Testis (tissue), 3 donors: Measurements from ENCODE around the gene ARFGAP1. TPM values are rescaled to one million over a fixed set of nuclear protein-coding genes. Genes with fewer than 3 reads are reported as not detected.
"Not testable (repeated sequence)": the region's sequence is repeated elsewhere in the genome, so short reads cannot be mapped to it uniquely, and the experiment has no call there.

Experiments
- DNase-seq: peaks from one replicate; pipeline ENCODE4 v3.0.0-alpha.2; 2019
- H3K27ac ChIP-seq, 2 donors: fragments of 200-600 bp; sonication (generic); one replicate each; pipeline ENCODE4 v1.5.1; 2019
- H3K27me3 ChIP-seq: fragments of 200-600 bp; sonication (generic); one replicate; pipeline ENCODE4 v1.5.1; 2019
- H3K36me3 ChIP-seq: fragments of 200-600 bp; sonication (generic); one replicate; pipeline ENCODE4 v1.5.1; 2017; ENCODE audit warnings: low read depth; ENCODE audit errors: missing control alignments
- H3K4me1 ChIP-seq: fragments of 200-600 bp; sonication (generic); one replicate; pipeline ENCODE4 v1.5.1; 2019
- H3K4me3 ChIP-seq, 2 donors: fragments of 200-600 bp; sonication (generic); one replicate each; pipeline ENCODE4 v1.5.1; 2017 to 2019
- H3K9me3 ChIP-seq: fragments of 200-600 bp; sonication (generic); one replicate; pipeline ENCODE4 v1.5.1; 2017
- POLR2A ChIP-seq: fragments of 450-650 bp; IDR thresholded peaks from one replicate; pipeline ENCODE4 v1.6.1; 2017; ENCODE audit warnings: antibody characterized with exemption, mild to moderate bottlenecking, moderate library complexity
- WGBS, 2 donors: methylation state at CpG; one replicate each; pipeline ENCODE4 v1.1.5; 2018; 5-methylcytosine and 5-hydroxymethylcytosine counted together
- intact Hi-C: fragments of 100-400 bp; cut with DNase I; formaldehyde crosslinking; loops from one replicate; pipeline ENCODE4 v1.15.1; 2023; ENCODE audit warnings: low total_unique reads
- polyA plus RNA-seq: library from polyadenylated mRNA; stranded (reverse); fragments of 350-450 nt; fragmentation: Illumina TruSeq; extraction: RNeasy Lipid Tissue Mini Kit (QIAGEN cat#74804); gene quantifications from one replicate; pipeline ENCODE4 v1.2.3, GENCODE V29; 2014; ENCODE audit warnings: low read depth, low replicate concordance; ENCODE audit not compliant: insufficient read depth
- total RNA-seq, 2 donors: library from RNA; depleted of rRNA; stranded (reverse); fragments of >200 nt; gene quantifications; one replicate each; pipeline ENCODE4 v1.2.3, GENCODE V29; 2016
- TF ChIP-seq, protein P1 (sequence below), 3 experiments: fragments of 450-650 bp in 2 of 3; fragments of 200-600 bp in 1 of 3; sonication (generic) in 1 of 3; IDR thresholded peaks; one replicate each; pipeline ENCODE4 v1.5.1; 2016 to 2019; ENCODE audit warnings: antibody characterized with exemption in 3 of 3, mild to moderate bottlenecking in 2 of 3, moderate library complexity in 1 of 3

The ARFGAP1 gene
- total and polyA plus RNA-seq, 3 donors from 2014 or later, result 97.0 to 126 (median 110) TPM

DNA sequence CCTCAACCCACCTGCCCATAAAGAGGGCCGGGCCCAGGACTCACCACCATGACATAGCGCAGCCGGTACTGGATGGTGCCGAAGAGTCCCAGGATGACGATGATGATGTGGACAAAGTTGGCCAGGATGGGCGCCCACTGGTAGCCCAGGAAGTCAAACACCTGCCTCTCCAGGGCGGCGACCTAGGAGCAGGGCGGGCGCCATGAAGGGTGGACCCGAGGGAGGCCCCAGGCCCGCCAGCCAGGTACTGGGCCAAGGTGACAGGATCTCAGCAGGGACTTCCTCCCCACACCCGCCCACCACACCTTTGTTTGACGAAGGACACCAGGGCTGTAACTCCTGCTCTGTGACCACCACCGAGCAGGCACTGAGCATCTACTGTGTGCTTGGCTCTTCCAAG is 22.7 kb upstream of the ARFGAP1 start:
- Histone ChIP-seq H3K4me3 (no peak overlapping the region), H3K27me3 (no peaks in the 10 kb centered on the region), H3K9me3 (no peaks in the 10 kb centered on the region), H3K36me3 (no peaks in the 10 kb centered on the region), H3K27ac (no peak overlapping the region), H3K4me1 (peaks cover 23% of the 10 kb centered on the region)
- DNase-seq, result no peak
- intact Hi-C loops, result no loop called here
- TF ChIP-seq, protein P1, sequence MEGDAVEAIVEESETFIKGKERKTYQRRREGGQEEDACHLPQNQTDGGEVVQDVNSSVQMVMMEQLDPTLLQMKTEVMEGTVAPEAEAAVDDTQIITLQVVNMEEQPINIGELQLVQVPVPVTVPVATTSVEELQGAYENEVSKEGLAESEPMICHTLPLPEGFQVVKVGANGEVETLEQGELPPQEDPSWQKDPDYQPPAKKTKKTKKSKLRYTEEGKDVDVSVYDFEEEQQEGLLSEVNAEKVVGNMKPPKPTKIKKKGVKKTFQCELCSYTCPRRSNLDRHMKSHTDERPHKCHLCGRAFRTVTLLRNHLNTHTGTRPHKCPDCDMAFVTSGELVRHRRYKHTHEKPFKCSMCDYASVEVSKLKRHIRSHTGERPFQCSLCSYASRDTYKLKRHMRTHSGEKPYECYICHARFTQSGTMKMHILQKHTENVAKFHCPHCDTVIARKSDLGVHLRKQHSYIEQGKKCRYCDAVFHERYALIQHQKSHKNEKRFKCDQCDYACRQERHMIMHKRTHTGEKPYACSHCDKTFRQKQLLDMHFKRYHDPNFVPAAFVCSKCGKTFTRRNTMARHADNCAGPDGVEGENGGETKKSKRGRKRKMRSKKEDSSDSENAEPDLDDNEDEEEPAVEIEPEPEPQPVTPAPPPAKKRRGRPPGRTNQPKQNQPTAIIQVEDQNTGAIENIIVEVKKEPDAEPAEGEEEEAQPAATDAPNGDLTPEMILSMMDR (IDR thresholded peaks at IDR 0.05), result no peak
- no peak for TF ChIP-seq POLR2A
- WGBS, 2 donors, result 94 to 97% methylated on average over 10 to 15 of the region's 15 CpGs

DNA sequence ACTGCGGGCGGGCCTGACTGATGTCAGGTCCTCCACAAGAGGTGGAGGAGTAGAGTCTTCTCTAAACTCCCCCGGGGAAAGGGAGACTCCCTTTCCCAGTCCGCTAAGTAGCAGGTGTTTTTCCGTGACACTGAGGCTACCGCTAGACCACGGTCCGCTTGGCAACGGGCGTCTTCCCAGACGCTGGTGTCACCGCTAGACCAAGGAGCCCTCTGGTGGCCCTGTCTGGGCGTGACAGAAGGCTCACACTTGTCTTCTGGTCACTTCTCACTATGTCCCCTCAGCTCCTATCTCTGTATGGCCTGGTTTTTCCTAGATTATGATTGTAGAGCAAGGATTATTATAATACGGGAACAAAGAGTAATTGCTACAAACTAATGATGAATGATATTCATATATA is 21.3 kb upstream of the ARFGAP1 start:
- H3K36me3 ChIP-seq, H3K9me3 ChIP-seq, intact Hi-C loops, H3K4me3 ChIP-seq, H3K27ac ChIP-seq, H3K27me3 ChIP-seq: not testable (repeated sequence)
- DNase-seq, result peak; percentile 62
- TF ChIP-seq, protein P1 (IDR thresholded peaks at IDR 0.05), result peak in 1 of 3 experiments; percentile 15
- WGBS, 2 donors, result 65 to 71% methylated on average over 12 to 14 of the region's 14 CpGs
- peaks cover 23% of the 10 kb centered on the region for H3K4me1 ChIP-seq

DNA sequence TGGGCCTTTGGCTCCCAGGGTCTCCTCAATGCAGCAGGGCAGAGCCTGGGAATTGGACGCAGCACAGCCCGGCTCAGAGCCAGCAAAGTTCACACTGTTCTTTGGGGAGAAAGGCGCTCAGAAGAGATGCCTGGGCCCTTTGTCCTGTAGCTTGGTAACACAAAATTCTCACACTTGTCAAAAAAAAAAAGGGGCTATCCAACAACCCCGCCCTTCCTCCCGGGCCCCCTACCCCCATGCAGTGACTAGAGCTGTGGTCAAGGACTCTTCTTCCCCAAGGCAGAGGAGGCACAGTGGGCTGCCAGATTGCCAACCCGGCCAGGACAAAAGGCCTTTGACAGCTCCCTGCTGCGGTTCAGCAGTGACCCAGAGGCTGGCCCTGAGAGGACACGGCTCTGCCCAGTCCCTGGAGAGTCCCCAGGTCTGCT is 20.3 kb upstream of the ARFGAP1 start:
- intact Hi-C loops, result no loop called here
- Histone ChIP-seq H3K27ac (no peak overlapping the region), H3K4me1 (peaks cover 23% of the 10 kb centered on the region), H3K36me3 (no peaks in the 10 kb centered on the region), H3K4me3 (no peak overlapping the region), H3K9me3 (no peaks in the 10 kb centered on the region), H3K27me3 (no peaks in the 10 kb centered on the region)
- 60% methylated on average over 1 to 8 of the region's 8 CpGs for WGBS, 2 donors
- TF ChIP-seq, protein P1 (IDR thresholded peaks at IDR 0.05), result no peak
- TF ChIP-seq POLR2A, result no peak
- DNase-seq, result no peak

DNA sequence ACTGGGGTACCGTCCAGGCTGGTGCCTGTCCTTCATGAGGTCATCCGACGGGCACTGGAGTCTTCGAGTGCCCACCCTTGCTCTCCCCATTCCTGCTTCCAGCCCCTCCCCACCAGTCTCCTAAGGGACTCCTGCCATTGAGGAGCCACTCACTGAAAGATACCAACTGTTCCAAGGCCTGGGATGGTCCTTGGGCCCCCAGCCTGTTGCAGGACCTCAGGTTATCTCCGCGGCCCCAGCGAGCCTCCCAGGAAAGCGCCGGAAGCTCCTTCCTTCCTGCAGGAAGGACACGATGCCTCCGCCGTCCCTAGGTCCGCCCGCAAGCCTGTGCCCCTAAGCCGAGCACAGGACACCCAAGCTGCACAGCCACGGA is 19.6 kb upstream of the ARFGAP1 start:
- H3K4me3 ChIP-seq, result peak overlapping the region; percentile 13 to 57
- TF ChIP-seq, protein P1 (IDR thresholded peaks at IDR 0.05), result no peak
- no peak for TF ChIP-seq POLR2A
- H3K9me3 ChIP-seq, result no peaks in the 10 kb centered on the region
- intact Hi-C loops, result no loop called here
- no peaks in the 10 kb centered on the region for H3K36me3 ChIP-seq
- peaks cover 23% of the 10 kb centered on the region for H3K4me1 ChIP-seq
- peak overlapping the region in 1 of 2 donors; percentile 19 for H3K27ac ChIP-seq
- no peak for DNase-seq
- 11 to 21% methylated on average over 12 to 16 of the region's 16 CpGs for WGBS, 2 donors
- no peaks in the 10 kb centered on the region for H3K27me3 ChIP-seq

DNA sequence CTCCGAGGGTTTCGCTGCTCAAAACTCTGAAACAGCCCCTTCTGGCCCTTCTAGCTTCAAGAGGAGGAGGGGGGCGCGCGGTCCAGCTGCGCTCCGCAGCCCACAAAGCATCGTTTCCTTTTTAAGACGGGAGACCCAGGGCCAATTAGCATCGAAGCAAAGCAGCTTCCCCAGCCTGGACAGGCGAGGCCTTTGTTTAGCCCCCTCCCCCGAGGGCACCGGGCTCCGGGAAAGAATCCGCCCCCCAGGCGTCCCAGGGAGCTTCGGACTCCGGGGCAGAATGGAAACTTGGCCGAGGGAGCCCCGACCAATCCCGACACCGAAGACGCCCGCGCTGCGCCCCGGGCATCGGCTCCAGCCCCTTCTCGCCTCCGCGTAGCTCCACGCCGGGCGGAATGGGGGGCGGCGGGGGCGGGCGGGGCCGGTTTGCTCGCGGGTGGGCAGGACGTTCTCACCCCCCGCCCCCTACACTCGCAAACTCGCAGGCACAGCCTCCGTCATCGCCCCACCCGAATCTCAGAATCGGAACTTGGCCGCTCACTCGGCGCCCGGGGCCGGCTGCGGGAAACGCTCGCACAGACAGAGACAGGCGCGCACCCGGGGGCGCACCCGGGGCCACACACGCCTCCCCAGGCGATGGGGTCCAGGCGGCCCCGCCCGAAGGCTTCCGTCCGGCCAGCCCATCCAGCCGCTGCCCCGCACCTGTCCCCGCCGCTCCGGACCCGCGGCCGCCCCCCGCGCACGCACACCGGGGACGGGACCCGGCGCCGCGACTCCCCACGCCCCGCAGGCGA is 19.0 kb upstream of the ARFGAP1 start:
- 0 to 2% methylated on average over 9 to 33 of the region's 89 CpGs for WGBS, 2 donors
- Histone ChIP-seq H3K27ac (peak overlapping the region in 1 of 2 donors; percentile 19), H3K27me3 (no peaks in the 10 kb centered on the region), H3K36me3 (no peaks in the 10 kb centered on the region), H3K4me1 (peaks cover 23% of the 10 kb centered on the region), H3K9me3 (no peaks in the 10 kb centered on the region), H3K4me3 (peak overlapping the region; percentile 13 to 57)
- DNase-seq, result peak; percentile 50
- intact Hi-C loops, result no loop called here
- TF ChIP-seq, protein P1 (IDR thresholded peaks at IDR 0.05), result no peak
- no peak for TF ChIP-seq POLR2A
